NCI-H510A (cell line): ENCODE results near the gene ASIC5.
"Not testable (repeated sequence)": the region's sequence is repeated elsewhere in the genome, so short reads cannot be mapped to it uniquely, and the experiment has no call there.

Source experiments
- DNase-seq: peaks from one replicate; lab custom pipeline; 2025; lab: John Stamatoyannopoulos, UW

ASIC5 gene, protein sequence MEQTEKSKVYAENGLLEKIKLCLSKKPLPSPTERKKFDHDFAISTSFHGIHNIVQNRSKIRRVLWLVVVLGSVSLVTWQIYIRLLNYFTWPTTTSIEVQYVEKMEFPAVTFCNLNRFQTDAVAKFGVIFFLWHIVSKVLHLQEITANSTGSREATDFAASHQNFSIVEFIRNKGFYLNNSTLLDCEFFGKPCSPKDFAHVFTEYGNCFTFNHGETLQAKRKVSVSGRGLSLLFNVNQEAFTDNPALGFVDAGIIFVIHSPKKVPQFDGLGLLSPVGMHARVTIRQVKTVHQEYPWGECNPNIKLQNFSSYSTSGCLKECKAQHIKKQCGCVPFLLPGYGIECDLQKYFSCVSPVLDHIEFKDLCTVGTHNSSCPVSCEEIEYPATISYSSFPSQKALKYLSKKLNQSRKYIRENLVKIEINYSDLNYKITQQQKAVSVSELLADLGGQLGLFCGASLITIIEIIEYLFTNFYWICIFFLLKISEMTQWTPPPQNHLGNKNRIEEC

DNA sequence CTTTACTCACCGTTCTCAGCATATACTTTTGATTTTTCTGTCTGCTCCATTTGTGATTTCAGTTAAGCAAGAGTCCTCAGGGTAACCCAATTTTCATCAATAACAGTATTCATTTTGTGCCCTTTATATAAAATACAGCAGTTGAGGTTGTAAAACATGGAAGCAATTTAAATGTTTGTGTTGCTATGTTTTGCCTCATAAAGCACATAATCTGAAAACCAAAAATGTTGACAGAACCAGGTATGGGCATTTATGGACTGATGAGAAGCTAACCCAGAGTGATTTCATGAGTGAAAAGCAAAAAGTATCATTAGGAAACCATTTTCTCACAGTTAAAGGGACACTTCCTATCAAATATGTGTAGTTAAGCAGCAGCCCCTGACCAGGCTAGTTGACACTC lies at the start of gene ASIC5:
ASIC5 (minus strand) TSS at position 101 of the 400 bp plus-strand sequence; CDS start at position 50, 51 bp downstream.
- no peak for DNase-seq

DNA sequence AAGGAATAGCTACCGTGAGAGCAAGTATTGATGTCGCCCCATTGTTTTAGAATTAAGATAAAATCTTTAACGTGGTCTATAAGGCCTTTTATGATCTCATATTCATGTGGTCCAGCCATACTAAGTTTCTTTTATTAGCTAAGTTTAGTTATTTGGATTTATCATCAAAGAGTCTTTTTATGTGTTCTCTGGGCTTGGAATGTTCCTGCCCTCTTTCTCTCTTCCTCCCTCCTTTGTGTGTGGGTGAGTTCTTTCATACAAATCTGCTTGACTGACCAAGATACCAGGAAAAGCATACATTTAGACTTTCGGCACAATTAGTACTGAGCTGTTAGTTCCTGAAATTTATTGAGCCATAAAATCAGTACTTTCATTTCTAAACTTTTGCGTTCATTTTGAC lies 48.7 kb upstream of the ASIC5 start:
- DNase-seq: no peak

DNA sequence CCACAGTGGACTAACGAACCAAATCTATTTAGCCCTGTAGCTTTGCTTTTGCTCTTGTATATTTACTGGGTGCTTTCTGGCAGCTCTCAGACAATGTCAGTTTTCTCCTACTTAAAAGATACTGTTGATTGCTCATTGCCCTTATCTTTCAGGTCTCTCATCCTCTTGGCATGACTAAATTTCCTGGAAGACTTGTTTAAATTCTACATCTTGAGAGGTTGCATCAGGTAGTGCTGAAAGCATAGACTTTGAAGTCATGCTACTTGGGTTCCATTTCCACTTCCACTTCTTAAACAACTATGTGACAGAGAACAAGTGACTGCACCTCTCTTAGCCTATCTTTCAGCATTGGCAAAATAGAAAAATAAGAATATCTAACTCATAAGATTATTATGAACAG lies 45.8 kb upstream of the ASIC5 start:
- DNase-seq: no peak

DNA sequence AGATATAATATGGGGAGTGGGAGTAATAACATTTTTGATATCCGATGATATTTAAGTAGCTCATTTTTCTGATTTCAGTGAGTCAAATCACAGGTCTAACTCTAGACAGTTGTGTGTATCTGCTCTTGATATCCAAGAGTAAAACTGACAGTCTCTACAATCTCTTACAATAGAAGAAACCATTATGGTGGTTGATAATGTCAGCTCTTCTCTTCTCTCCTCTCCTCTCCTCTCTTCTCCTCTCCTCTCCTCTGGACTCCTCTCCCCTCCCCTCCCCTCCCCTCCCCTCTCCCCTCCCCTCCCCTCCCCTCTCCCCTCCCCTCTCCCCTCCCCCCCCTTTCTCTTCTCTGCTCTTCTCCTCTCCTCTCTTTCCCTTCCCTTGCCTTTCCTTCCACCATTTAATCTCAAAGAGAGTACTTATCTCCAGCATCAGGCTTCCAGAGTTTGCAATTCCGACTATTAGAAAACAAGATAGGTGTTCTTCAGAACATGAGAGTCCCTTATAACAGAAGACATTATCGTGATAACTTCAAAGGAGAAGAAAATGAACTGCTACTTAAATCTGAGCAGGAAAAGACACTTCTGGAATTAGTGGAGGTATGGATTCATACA lies 43.6 kb upstream of the ASIC5 start:
- DNase-seq: no peak

DNA sequence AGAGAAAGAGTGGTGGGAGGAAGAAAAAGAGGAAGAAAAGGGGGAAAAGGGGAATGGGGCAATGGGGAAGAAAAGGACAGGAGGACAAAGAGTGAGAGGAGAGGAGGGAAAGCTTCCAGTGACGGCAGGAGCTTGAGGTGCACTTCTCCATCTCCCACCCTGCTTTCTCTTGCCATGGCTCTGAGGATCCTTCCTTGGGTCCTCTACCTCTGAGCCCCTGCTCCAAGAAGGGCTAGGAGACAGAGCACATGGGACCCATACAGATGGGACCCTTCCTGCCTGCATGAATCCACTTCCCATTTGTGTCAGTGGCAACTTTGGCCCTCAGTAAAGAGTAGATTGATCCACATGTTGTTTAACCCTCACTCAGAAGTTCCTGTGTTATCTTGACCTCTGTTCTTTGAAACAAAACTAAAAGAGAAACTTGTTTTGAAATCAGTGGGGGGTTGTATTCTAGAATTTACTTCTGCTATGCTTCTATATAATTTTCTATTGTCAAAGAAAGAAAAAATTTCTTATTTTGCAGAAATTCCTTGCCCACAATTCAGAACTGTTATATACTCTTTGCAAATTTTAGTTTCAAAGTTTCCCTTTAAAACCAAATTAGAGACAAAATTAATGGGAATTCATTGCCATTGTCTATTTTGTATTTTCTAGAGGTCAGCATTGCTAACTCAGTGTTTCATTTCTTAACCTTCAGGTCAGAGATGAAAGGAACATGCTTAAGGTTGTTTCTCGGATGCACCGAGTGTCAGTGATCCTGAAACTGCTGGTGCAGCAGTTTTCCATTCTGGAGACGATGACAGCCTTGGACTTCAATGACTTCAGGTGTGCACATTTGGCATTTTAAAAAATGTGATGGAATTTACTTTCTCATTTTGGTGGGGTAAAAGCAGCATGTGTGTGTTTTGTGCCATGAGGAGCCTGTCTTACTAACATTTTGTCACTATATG lies 42.4 kb upstream of the ASIC5 start:
- no peak for DNase-seq

DNA sequence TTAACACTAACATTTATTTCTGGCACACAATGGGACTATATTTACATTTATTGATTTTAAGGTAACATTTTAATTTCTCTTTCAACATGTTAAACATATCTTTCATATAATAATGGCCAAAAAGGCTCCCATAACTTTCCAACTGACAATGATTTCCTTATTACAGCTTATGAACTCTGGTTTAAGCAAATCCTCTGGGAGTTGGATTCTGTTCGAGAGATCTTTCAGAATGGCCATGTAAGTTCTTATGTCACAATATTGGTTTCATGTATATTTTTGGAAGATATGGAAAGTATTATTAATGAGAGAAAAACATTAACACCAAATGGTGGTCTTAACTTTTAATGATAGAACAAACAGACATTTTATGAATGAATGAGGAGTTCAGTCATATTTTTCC lies 41.5 kb upstream of the ASIC5 start:
- DNase-seq: no peak

DNA sequence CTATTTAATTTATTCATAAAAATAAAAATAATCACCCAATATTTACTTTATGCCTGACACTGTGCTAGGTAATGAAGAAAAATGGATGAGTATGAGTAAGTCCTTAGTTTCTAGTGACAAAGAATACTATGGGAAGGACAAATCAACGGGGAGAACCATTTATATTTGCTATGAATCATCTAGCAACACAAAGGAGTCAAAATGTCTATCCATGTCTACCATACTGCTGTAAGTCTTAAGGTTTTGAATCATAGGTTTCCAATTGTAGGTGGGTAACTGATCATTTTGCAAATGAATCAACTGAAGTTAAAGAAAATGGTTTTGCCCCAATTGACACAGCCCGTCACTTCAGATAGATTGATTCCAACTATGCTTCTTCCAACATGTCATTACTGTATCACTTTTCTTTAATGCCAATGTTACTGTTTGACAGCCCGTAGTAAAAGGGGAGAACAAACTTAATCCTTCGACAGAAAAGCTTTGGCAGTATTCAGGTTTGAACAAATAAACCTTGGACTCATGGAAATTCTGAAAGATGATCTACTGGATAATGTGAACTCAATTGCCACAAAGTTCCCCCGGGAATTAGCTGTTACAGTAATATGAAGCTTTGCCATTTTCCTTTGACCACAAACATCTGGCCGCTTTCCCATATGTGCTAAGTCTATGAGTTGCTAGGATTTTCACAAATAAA lies 40.6 kb upstream of the ASIC5 start:
- no peak for DNase-seq

DNA sequence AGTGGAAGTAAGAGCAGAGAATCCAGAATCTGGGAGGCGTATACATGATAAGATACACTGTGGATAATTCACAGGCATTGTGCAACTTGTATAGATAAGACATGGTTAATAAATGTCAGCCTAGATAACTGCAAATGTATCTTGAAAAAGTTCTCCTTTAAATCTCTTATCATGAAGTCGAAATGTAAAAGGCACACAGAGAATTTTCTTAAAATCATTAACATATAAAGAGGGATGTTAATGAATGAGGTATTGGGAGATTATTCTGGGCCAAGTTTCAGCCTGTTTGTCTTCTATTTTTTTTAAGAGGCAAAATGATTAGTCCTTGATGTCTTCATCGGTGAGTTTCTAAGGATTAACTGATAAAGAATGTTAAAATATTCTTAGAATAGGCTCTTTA lies 38.3 kb upstream of the ASIC5 start:
- DNase-seq: no peak

DNA sequence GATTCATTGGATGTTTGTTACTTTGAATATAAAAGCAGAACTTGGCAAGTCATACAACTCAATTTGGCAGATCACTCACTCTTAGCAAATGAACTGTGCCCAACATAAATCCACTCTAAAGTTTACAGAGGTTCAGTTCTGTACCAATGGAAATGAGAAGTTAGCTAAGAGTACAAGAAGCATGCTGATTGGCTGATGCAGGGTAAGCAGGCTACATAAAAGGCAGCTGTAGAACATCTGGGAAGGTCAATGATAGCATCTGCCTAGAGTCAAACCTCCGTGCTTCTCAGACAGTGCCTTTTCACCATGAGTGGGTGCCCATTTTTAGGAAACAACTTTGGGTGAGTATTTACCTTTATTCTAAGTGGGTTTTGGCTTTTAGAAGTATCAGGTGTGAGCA lies 37.4 kb upstream of the ASIC5 start, which contains the start of gene TDO2:
TDO2 (plus strand) TSS at position 244 of the 400 bp plus-strand sequence; CDS start at position 307, 63 bp downstream.
- no peak for DNase-seq

DNA sequence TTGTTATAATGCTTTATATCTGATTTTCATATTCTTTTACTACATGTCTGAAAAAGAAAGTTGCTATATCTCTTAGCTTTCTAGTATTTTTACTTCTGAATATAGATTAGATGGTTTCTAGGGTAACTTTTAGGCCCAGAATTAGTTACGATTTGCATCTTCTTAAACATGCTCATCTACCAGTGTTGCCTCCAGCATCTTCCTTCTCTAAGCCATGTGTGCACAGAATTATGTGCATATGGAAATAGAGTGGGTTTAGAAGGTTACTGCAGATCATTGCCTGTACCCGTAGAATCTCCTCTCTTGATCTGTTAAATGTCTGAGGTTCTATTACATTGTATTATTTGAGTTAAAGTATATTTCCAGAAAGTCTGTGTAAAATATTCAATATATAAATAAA lies 34.9 kb upstream of the ASIC5 start:
- DNase-seq: no peak

DNA sequence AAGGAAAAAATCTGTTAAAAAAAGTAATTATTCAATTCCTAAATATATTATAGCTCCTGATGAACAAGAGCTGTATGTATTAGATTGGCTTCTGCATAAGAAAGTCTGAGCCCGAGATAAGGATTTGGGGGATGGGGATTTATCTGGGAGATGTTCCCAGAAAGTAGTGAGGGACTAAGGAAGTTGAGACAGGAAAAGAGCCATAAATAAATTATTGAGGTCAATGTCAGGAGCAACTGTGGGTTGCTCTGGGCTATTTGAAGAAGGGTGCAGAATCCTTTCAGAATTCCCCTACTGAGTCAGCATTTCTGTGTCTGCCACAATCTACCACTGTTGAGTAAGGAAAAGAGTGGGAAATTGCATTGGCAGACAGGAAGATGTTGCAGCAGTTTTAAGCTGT lies 34.3 kb upstream of the ASIC5 start:
- no peak for DNase-seq

DNA sequence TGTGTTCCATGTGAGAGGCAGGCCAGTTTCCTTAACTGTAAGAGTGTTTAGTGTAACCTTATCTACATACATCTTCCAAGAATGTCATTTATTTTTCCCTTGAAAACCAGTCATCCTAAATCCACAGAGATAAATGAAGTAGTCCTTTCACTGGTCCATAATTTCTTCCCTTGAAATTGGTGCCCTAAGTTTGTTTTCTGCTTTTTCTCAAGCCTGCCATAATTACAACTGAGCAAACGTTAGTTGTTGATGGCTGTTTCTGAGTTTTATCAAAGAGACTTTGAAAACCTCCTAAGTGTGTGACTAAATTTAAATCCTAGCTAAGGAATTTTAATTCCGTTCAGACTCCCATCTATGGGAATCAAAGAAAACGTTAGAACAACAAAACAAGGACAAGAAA lies 33.8 kb upstream of the ASIC5 start:
- no peak for DNase-seq

DNA sequence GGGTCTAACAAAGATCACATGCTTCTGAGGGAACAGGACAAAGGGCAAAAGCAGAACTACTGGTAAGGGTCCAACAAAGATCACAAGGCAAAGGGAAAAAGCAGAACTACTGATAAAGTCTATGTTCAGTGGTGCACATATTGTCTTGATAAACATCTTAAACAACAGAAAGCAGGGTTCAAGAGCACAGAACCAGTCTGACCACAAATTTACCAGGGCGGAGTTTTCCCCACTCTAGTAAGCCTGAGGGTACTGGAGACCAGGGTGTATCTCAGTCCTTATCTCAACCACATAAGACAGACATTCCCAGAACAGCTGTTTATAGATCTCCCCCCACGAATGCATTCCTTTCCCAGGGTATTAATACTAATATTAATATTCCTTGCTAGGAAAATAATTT lies 32.3 kb upstream of the ASIC5 start:
- not testable (repeated sequence) for DNase-seq

DNA sequence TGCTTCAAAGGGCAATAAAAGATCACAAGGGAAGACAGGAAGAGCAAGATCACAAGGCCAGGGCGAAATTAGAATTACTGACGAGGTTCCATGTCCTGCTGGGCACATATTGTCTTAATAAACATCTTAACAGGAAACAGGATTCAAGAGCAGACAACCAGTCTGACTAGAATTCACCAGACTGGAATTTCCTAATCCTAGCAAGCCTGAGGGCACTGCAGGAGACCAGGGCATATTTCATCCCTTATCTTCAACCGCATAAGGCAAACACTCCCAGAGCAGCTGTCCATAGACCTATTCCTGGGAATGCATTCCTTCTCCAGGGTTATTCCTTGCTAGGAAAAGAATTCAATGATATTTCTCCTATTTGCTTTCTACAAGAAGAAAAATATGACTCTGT lies 25.0 kb upstream of the ASIC5 start:
- no peak for DNase-seq

DNA sequence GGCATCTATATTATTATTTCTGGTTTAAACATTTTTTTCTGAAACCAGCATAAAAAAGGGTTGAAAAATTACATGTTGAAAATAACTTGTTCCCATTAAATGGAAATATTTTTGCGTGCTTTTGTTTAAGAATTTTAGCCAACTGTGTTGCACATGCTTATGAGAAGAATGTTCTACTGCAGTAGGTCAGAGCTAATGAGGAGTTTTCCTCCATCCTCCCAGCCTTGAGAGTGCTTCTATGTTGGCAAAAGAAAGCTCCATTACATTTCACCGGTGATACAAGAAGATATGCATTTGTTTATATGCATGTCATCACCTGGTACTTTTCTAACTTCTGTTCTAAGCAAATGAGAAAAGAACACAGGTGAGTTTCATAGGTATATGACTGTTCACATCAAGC lies 23.9 kb upstream of the ASIC5 start:
- DNase-seq: no peak

DNA sequence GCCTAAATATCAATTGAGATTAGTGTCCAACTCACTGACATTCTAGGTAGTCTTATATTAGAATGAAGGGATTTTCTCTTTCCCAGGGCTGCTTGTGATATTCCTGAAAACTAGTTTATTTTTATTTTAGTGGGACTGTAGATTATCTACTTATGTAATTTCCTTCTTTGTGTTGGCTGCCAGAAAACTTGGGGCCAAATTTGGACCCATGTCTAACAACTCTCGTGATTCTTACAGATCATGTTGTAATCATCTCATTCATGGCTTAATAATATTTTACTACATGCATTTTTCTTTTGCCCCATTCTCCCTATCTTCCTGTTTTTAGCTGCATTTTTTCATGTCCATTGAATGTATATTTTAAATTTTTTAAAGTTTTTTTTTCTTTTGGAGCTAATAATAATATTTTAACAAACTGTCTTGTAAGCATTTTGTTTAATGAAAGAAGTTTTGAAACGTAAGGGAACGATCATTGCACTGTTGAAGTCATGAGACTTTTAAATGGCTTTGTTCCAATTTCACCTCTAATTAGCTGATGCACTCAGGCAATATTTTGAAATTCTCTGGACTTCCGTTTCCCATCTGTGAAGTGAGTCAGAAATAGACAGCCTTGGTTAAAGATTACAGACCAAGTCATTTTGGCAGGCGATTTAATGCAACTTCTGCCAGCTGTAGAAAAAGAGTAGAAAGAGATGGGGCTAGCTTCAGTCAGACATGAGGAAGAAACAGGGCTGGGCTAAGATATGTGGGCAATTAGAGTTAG lies 23.1 kb upstream of the ASIC5 start:
- DNase-seq: no peak

DNA sequence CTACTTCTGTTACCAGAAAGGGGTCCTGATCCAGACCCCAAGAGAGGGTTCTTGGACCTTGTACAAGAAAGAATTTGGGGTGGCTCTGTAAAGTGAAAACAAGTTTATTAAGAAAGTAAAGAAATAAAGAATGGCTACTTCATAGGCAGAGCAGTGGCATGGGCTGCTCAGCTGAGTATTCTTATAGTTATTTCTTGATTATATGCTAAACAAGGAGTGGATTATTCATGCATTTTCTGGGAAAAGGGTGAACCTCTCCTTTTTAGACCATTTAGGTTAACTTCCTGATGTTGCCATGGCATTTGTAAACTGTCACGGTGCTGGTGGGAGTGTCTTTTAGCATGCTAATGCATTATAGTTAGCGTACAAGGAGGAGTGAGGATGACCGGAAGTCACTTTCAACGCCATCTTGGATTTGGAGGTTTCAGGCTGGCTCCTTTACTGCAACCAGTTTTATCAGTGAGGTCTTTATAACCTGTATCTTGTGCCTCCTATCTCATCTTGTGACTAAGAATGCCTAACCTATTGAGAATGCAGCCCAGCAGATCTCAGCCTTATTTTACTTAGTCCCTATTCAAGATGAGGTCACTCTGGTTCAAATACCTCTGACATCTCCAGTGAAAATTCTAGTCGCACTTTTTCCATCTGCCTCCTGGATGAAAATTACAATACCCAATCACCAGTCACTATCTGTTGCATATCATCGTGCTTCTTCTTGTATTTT lies 21.9 kb upstream of the ASIC5 start:
- no peak for DNase-seq

DNA sequence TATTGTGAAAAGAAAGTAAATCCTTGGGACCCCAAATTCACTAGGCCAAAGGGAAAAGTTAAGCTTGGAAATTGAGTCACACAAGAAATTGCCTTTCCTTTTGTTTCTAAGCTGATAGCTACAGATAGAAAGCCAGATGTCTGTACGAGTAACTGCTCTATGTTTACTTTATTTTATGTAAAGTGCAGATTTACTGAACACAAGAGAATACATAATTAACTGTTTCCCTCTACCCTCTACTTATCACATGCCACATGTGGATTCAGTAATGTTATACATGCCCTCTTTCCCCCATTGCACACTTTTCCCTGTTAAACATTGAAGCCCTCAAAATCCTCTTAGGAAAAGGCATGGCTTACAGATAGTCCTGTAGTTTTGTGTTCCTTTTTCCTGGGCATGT lies 21.0 kb upstream of the ASIC5 start:
- DNase-seq: no peak

DNA sequence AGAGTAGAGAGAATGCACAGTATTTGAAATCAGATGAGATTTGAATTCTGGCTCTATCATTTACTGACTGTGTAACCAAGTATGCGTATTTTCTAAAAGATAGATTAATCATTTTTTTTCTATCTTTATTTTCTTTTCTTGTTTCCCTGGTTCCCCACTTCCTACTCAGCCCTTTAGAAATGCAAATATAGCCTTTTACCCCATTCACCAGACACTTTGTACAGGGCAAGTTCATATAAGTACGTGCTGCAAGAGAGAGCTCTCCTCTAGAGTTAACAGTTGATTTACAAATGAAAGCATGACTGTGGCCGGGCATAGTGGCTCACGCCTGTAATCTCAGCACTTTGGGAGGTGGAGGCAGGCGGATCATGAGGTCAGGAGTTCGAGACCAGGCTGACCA lies 19.6 kb upstream of the ASIC5 start:
- no peak for DNase-seq

DNA sequence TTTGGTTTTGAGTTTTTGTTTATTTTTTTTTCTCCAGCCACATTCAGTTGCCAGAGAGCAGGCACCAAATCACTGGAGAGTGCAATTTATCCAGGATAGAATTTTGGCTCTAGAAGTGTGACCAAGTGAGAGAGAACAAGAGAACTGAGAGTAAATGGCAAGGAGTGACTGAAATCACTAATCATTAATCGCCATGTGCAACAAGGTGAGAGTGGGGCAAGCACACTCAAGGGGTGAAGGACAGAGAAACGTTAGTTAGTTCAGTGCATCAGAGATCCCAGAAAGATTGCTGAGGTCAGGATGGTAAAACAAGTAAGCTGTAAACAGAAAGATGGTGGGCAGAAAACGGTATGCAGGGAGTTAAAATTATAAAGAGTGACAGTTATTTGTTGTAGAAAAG lies 17.8 kb upstream of the ASIC5 start:
- no peak for DNase-seq
